ENCODE data around the gene ATP9B.

Gene ATP9B

GRCh38 chr18:79413901-79414300 is 344.7 kb downstream of the ATP9B start:
- H3K27me3 ChIP-seq (ENCODE audit: insufficient read depth, low read length, poor library complexity, severe bottlenecking) = no peaks in the 10 kb centered on the region
- H3K9me3 ChIP-seq (ENCODE audit: insufficient read depth, low read depth, low read length) = no peaks in the 10 kb centered on the region
- H3K36me3 ChIP-seq (ENCODE audit: insufficient read depth, low read length) = peaks cover 31% of the 10 kb centered on the region; the same call in 1 of the 2 replicates
- no peak overlapping the region for H3K4me2 ChIP-seq (ENCODE audit: low read depth, low read length, poor library complexity, severe bottlenecking)
- no peak overlapping the region for H3K4me3 ChIP-seq (ENCODE audit: low read length, poor library complexity, severe bottlenecking)
- no peaks in the 10 kb centered on the region for H3K9me2 ChIP-seq (replicated peaks; ENCODE audit: low read depth, low read length)
- H4K20me1 ChIP-seq (ENCODE audit: insufficient read depth, low read length, poor library complexity, severe bottlenecking) = no peaks in the 10 kb centered on the region
- no peak overlapping the region for H2AFZ ChIP-seq (ENCODE audit: low read length)
- no peaks in the 10 kb centered on the region for H3F3A ChIP-seq (ENCODE audit: low read depth)
- no peak overlapping the region for H3K9ac ChIP-seq (ENCODE audit: low read depth, low read length, poor library complexity, severe bottlenecking)
- TF ChIP-seq CTCF (conservative IDR thresholded peaks at IDR 0.05; ENCODE audit: low read length) (no peak), EZH2phosphoT487 (IDR thresholded peaks at IDR 0.05; ENCODE audit: borderline replicate concordance) (no peak)
- no peaks in the 10 kb centered on the region for H3K4me1 ChIP-seq (ENCODE audit: insufficient read depth, low read length, poor library complexity, severe bottlenecking)
- H3K79me2 ChIP-seq (ENCODE audit: insufficient read depth, low read length) = peaks cover 14% of the 10 kb centered on the region; the same call in 1 of the 2 replicates

DNA sequence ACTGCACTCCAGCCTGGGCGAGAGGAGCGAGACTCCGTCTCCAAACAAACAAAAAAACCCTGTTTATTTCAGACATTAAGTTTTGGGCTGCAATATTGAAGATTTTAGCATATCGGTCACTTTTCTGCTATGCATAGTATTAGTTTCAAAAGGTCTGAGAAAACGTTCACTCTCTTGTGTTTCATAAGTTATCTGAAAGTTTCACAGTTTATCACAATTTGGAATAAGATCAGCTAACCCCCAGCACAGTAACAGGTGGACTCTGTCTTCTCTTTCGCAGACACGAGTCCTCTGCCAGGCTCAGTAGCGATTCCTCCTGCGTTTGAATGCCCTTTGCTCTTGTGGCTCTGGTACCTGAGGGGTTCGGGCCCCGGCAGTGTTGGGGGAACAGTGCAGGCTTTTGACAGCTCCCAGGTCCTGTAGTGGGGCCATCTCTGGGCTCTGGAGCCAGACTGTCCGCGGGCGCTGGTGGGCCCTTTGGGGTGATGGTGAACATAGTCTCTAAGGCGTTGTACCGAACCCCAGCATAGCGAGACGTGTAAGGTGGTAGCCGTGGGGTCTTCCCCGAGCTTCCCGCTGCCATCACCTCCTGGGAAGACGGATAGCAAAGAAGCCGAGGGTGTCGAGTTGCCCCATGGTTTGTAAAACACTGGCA is 347.0 kb downstream of the ATP9B start:
- TF ChIP-seq EZH2phosphoT487 (IDR thresholded peaks at IDR 0.05; ENCODE audit: borderline replicate concordance) (no peak), CTCF (conservative IDR thresholded peaks at IDR 0.05; ENCODE audit: low read length) (no peak)
- Histone ChIP-seq H3K9me3 (ENCODE audit: insufficient read depth, low read depth, low read length) (no peaks in the 10 kb centered on the region), H3F3A (ENCODE audit: low read depth) (no peaks in the 10 kb centered on the region), H3K4me3 (ENCODE audit: low read length, poor library complexity, severe bottlenecking) (no peak overlapping the region), H4K20me1 (ENCODE audit: insufficient read depth, low read length, poor library complexity, severe bottlenecking) (no peaks in the 10 kb centered on the region), H2AFZ (ENCODE audit: low read length) (no peak overlapping the region), H3K4me2 (ENCODE audit: low read depth, low read length, poor library complexity, severe bottlenecking) (no peak overlapping the region), H3K9ac (ENCODE audit: low read depth, low read length, poor library complexity, severe bottlenecking) (no peak overlapping the region), H3K79me2 (ENCODE audit: insufficient read depth, low read length) (peaks cover 10% of the 10 kb centered on the region; the same call in 1 of the 2 replicates), H3K9me2 (replicated peaks; ENCODE audit: low read depth, low read length) (no peaks in the 10 kb centered on the region), H3K36me3 (ENCODE audit: insufficient read depth, low read length) (peaks cover 33% of the 10 kb centered on the region; the same call in 1 of the 2 replicates), H3K4me1 (ENCODE audit: insufficient read depth, low read length, poor library complexity, severe bottlenecking) (no peaks in the 10 kb centered on the region), H3K27me3 (ENCODE audit: insufficient read depth, low read length, poor library complexity, severe bottlenecking) (no peaks in the 10 kb centered on the region)

- Histone ChIP-seq H3K4me3 (ENCODE audit: low read length, poor library complexity, severe bottlenecking) (no peak overlapping the region), H2AFZ (ENCODE audit: low read length) (no peak overlapping the region), H3K27me3 (ENCODE audit: insufficient read depth, low read length, poor library complexity, severe bottlenecking) (no peaks in the 10 kb centered on the region), H3K4me1 (ENCODE audit: insufficient read depth, low read length, poor library complexity, severe bottlenecking) (no peaks in the 10 kb centered on the region), H3K9me3 (ENCODE audit: insufficient read depth, low read depth, low read length) (no peaks in the 10 kb centered on the region), H3K36me3 (ENCODE audit: insufficient read depth, low read length) (peaks cover 37% of the 10 kb centered on the region; the same call in 1 of the 2 replicates), H3K79me2 (ENCODE audit: insufficient read depth, low read length) (peaks cover 10% of the 10 kb centered on the region; the same call in 1 of the 2 replicates), H3K4me2 (ENCODE audit: low read depth, low read length, poor library complexity, severe bottlenecking) (no peak overlapping the region), H4K20me1 (ENCODE audit: insufficient read depth, low read length, poor library complexity, severe bottlenecking) (no peaks in the 10 kb centered on the region), H3K9me2 (replicated peaks; ENCODE audit: low read depth, low read length) (no peaks in the 10 kb centered on the region), H3K9ac (ENCODE audit: low read depth, low read length, poor library complexity, severe bottlenecking) (no peak overlapping the region), H3F3A (ENCODE audit: low read depth) (no peaks in the 10 kb centered on the region)
- TF ChIP-seq EZH2phosphoT487 (IDR thresholded peaks at IDR 0.05; ENCODE audit: borderline replicate concordance) (no peak), CTCF (conservative IDR thresholded peaks at IDR 0.05; ENCODE audit: low read length) (no peak)
Observed at GRCh38 chr18:79416677-79417052, 347.5 kb downstream of the ATP9B start.

Measured in Loucy (cell line).